Ascending aorta (tissue), 2 donors: ENCODE results near the gene MAT2B. TPM values are rescaled to one million over a fixed set of nuclear protein-coding genes. Genes with fewer than 3 reads are reported as not detected.

Source experiments
- DNase-seq, 2 donors: peaks; one replicate each; pipeline ENCODE4 v3.0.0-alpha.2; 2019; ENCODE audit warnings: low spot score in 2 of 2
- H3K27ac ChIP-seq, 2 donors: fragments of 200-600 bp; sonication (generic); one replicate each; pipeline ENCODE4 v1.5.1; 2016 to 2017; ENCODE audit warnings: mild to moderate bottlenecking in 1 of 2
- H3K27me3 ChIP-seq: fragments of 200-600 bp; sonication (generic); one replicate; pipeline ENCODE4 v1.5.1; 2017
- H3K36me3 ChIP-seq, 2 donors: fragments of 200-600 bp; sonication (generic); one replicate each; pipeline ENCODE4 v1.5.1; 2016
- H3K4me1 ChIP-seq, 2 donors: fragments of 200-600 bp; sonication (generic); one replicate each; pipeline ENCODE4 v1.5.1; 2016 to 2017; ENCODE audit warnings: mild to moderate bottlenecking in 1 of 2
- H3K4me3 ChIP-seq, 2 donors: fragments of 200-600 bp; sonication (generic); one replicate each; pipeline ENCODE4 v1.5.1; 2016 to 2017; ENCODE audit warnings: mild to moderate bottlenecking in 1 of 2
- H3K9me3 ChIP-seq, 2 donors: fragments of 200-600 bp; sonication (generic); one replicate each; pipeline ENCODE4 v1.5.1; 2016
- CTCF ChIP-seq, 3 experiments: fragments of 200-600 bp in 2 of 3; fragments of 450-650 bp in 1 of 3; sonication (generic) in 2 of 3; IDR thresholded peaks; one replicate each; pipeline ENCODE4 v1.5.1; 2016 to 2019; ENCODE audit warnings: antibody characterized with exemption in 3 of 3, mild to moderate bottlenecking in 1 of 3, moderate library complexity in 1 of 3
- intact Hi-C: fragments of 100-400 bp; cut with DNase I; formaldehyde crosslinking; loops from one replicate; pipeline ENCODE4 v1.15.1; 2023
- total RNA-seq: library from RNA; depleted of rRNA; stranded (reverse); fragments of >200 nt; gene quantifications from one replicate; pipeline ENCODE4 v1.1.0, GENCODE V29; 2016

The MAT2B gene
- total RNA-seq, 1 donor from 2014 or later: 21.8 TPM

- no peak for DNase-seq
- intact Hi-C loops: no loop called here
- Histone ChIP-seq H3K27ac (no peak overlapping the region), H3K4me1 (no peaks in the 10 kb centered on the region), H3K27me3 (no peaks in the 10 kb centered on the region), H3K36me3 (no peaks in the 10 kb centered on the region), H3K4me3 (no peak overlapping the region), H3K9me3 (no peaks in the 10 kb centered on the region)
- no peak for TF ChIP-seq CTCF (IDR thresholded peaks at IDR 0.05)
These were observed 30.0 kb upstream of the MAT2B start for GRCh38 chr5:163475411-163475810.

GRCh38 chr5:163478126-163478981 is 27.1 kb upstream of the MAT2B start:
- Histone ChIP-seq H3K4me3 (no peak overlapping the region), H3K9me3 (no peaks in the 10 kb centered on the region), H3K4me1 (no peaks in the 10 kb centered on the region), H3K27ac (no peak overlapping the region), H3K36me3 (no peaks in the 10 kb centered on the region), H3K27me3 (no peaks in the 10 kb centered on the region)
- TF ChIP-seq CTCF (IDR thresholded peaks at IDR 0.05): no peak
- intact Hi-C loops: no loop called here
- DNase-seq: no peak

- Histone ChIP-seq H3K27me3 (no peaks in the 10 kb centered on the region), H3K4me1 (no peaks in the 10 kb centered on the region), H3K9me3 (no peaks in the 10 kb centered on the region), H3K27ac (no peak overlapping the region), H3K36me3 (no peaks in the 10 kb centered on the region), H3K4me3 (no peak overlapping the region)
- no peak for DNase-seq
- intact Hi-C loops: no loop called here
- no peak for TF ChIP-seq CTCF (IDR thresholded peaks at IDR 0.05)
These were observed 26.5 kb upstream of the MAT2B start for GRCh38 chr5:163478982-163479271.

- Histone ChIP-seq H3K27ac (no peak overlapping the region), H3K4me3 (no peak overlapping the region)
- intact Hi-C loops: no loop called here
These were observed 16.2 kb upstream of the MAT2B start for GRCh38 chr5:163489055-163489744.

GRCh38 chr5:163489745-163490075 is 15.7 kb upstream of the MAT2B start:
- no peak overlapping the region for H3K27ac ChIP-seq
- TF ChIP-seq CTCF (IDR thresholded peaks at IDR 0.05): no peak
- no peaks in the 10 kb centered on the region for H3K27me3 ChIP-seq
- no peak for DNase-seq
- intact Hi-C loops: no loop called here
- H3K9me3 ChIP-seq: no peaks in the 10 kb centered on the region
- no peak overlapping the region for H3K4me3 ChIP-seq
- no peaks in the 10 kb centered on the region for H3K4me1 ChIP-seq
- H3K36me3 ChIP-seq: no peaks in the 10 kb centered on the region

More at GRCh38 chr5:163489055-163489744, 16.2 kb upstream of the MAT2B start:
- DNase-seq: no peak
- no peaks in the 10 kb centered on the region for H3K4me1 ChIP-seq
- H3K9me3 ChIP-seq: no peaks in the 10 kb centered on the region
- TF ChIP-seq CTCF (IDR thresholded peaks at IDR 0.05): no peak
- no peaks in the 10 kb centered on the region for H3K36me3 ChIP-seq
- no peaks in the 10 kb centered on the region for H3K27me3 ChIP-seq
